ACHN (cell line): ENCODE data around the gene CNTNAP2.
"Not testable (repeated sequence)": the region's sequence is repeated elsewhere in the genome, so short reads cannot be mapped to it uniquely, and the experiment has no call there.

Experiments
- DNase-seq: peaks from one replicate; pipeline ENCODE4 v3.0.0-alpha.2; 2015
- in situ Hi-C: cut with HindIII; loops from 2 replicates; pipeline ENCODE4 v1.10.0; 2017; ENCODE audit warnings: low sequenced_read_pairs, low pct_ligation_motif_present, low pct_unique_long_range_greater_than_20kb

Gene CNTNAP2

DNA sequence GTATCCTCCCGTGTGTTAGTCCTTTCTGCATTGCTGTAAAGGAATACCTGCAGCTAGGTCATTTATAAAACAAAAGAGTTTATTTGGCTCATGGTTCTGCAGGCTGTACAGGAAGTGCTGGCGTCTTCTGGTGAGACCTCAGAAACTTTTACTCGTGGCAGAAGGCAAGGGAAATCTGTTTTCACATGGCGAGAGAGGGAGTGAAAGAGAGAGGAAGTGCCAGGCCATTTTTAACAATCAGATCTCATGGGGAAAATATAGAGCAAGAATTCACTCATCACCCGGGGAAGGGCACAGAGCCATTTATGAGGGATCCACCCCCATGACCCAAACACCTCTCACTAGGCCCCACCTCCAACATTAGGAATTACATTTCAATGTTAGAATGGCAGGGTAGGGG, 952.2 kb downstream of the CNTNAP2 start:
- DNase-seq = no peak
- in situ Hi-C loops = no loop called here

GRCh38 chr7:147069771-147070170, 953.2 kb downstream of the CNTNAP2 start:
- in situ Hi-C loops = no loop called here

DNA sequence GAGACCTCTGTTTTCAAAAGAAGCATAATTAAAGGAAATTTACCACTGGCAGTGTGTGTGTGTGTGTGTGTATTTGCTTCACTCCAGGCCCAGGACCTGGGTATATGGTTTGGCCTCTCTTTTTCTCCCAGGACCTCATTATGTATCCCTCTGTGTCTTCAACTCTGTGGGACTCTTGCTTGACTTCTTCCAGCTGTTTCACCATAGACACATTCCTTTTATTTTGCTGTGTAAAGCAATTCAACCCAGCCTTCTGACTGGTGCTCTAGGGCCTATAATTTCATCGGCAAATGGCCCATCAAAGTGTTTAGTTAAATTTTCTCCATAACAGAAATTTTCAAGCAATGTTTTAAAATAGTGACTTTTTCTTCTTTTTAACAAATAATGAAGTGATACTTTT, 954.3 kb downstream of the CNTNAP2 start:
- no peak for DNase-seq
- in situ Hi-C loops = no loop called here

More at GRCh38 chr7:147069771-147070170, 953.2 kb downstream of the CNTNAP2 start:
- no peak for DNase-seq

- DNase-seq = peak; percentile 52
- in situ Hi-C loops = no loop called here
Measured at GRCh38 chr7:147071536-147071935, 954.9 kb downstream of the CNTNAP2 start.

DNA sequence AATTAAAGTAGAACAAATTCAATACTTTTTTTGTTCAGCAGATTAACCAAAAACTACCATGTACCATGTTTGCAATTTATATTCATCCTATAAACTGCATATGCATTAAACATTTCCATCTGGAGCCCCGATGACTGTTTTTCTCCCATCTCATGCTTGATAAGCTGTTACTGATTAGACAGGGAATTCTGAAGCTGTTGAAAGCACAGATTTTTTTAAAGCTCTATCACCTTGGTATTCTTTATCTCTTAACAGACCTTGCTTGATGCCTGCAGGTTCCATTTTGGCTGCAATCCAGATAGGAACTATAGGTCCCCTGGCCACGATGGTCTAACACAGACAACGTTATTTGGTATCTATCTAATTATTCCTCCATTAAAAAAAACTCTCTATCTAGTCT, 961.7 kb downstream of the CNTNAP2 start:
- DNase-seq = no peak
- in situ Hi-C loops = no loop called here

- no peak for DNase-seq
- in situ Hi-C loops = no loop called here
Measured at GRCh38 chr7:147079083-147079482, 962.5 kb downstream of the CNTNAP2 start.

DNA sequence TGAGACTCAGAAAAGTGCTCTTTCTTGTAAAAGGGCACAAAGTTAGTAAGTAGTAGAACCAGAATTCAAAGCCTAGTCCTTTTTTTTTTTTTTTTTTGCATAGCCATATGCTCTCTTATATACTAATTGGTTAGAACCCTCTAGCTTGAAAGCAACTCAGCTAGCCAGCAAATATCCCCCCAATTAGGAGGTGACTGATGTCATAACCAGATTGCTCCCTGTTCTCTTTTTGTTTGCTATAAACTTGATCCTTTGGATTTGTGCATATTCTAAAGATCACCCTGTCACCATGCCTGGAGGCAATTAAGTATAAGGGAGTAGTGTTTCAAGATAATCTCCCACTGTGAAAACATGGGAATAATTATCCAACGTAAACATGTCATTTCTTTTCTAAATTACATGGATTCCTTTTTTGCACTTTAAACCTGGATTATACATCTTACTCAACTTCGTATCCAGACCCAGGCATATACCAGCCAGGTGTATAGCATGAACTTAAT, 963.4 kb downstream of the CNTNAP2 start:
- no peak for DNase-seq
- in situ Hi-C loops = no loop called here

- no peak for DNase-seq
- in situ Hi-C loops = no loop called here
Measured at GRCh38 chr7:147081117-147081516, 964.5 kb downstream of the CNTNAP2 start.

- DNase-seq = no peak
- in situ Hi-C loops = no loop called here
Measured at GRCh38 chr7:147089051-147089461, 972.5 kb downstream of the CNTNAP2 start.

DNA sequence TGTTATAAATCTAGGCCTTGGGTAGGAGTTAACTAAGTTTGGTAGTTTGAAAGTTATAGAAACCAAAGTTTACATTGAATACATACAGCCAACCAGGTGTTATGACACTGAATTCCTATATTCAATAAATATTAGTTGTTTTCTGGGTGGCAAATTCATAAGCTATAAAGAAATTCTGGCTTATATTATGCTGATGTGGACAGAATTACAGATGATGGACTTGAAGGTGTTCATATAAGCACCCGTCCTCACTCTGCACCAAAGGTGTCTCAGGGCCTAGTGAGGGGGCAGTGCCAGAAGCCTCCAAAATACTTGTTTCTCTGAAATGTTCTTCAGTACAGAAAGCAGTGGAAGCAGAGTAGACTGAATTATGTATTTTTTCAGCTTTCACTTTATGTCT, 973.0 kb downstream of the CNTNAP2 start:
- DNase-seq = no peak
- in situ Hi-C loops = no loop called here

- no peak for DNase-seq
- in situ Hi-C loops = no loop called here
Measured at GRCh38 chr7:147096629-147097028, 980.0 kb downstream of the CNTNAP2 start.

- DNase-seq = no peak
- in situ Hi-C loops = no loop called here
Measured at GRCh38 chr7:147103224-147103623, 986.6 kb downstream of the CNTNAP2 start.

DNA sequence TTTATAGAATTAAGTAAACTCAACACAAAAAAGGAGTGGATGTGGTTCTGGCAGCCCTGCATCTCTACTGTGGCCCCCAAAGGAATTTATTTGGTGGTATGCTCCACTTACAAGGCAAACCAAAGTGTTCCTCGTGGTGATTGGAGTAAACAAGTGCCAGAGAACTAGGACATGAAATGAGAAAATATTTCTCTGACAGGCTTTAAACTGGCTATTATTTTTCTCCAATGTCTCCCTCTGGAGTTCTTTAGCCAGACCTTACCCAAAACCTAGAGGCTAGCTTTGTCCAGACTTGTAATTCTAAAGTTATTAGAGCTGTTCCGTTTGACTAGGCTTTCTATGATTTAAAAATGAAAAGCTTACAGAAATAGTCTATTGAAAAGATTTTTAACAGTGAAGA, 990.1 kb downstream of the CNTNAP2 start:
- in situ Hi-C loops = no loop called here
- no peak for DNase-seq

DNA sequence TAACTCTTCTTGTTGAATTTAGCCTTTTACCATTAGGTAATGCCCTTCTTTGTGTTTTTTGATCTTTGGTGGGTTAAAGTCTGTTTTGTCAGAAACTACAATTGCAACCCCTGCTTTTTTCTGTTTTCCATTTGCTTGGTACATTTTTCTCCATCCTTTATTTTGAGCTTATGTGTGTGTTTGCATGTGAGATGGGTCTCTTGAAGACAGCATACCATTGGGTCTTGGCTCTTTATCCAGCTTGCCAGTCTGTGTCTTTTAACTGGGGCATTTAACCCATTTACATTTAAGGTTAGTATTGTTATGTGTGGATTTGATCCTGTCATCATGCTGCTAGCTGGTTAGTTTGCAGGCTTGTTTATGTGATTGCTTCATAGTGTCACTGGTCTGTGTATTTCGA, 997.9 kb downstream of the CNTNAP2 start:
- in situ Hi-C loops, DNase-seq: not testable (repeated sequence)

DNA sequence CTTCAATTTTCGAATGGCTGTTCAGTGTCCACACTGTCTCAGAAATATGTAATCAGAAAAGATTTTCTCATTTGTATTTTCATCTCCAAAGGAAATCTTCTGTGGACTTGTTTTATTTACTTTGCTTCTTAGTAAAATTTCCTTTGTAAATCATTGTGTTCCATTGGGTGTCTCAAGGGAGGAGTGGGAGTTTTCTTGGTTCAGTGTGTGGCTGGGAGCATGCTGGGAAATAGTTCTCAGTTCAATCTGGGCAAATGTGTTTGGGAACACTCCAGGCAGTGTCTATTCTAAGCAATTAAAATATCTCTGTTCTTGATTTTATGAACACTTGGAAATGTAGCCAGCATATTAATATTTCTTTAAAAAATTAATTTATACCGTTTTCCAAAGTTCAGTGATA, 1019.8 kb downstream of the CNTNAP2 start:
- in situ Hi-C loops = no loop called here
- DNase-seq = no peak

DNA sequence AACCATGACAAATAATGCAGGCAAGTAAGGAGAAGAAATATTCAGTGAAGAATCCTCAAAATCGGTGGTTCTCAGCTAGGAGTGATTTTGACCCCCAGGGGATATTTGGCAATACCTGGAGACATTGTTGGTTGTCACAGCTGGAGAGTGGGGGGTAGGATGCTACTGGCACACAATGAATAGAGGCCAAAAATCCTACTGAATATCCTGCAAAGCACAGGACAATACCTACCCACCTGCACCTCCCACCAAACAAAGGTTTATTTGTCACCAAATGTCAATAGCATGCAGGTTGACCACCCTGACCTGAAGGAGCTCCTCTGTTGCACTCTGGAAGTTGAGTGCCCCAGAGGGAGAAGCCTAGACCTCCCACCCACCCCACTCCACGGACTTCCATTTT, 1028.6 kb downstream of the CNTNAP2 start:
- no peak for DNase-seq
- in situ Hi-C loops = no loop called here

GRCh38 chr7:147146169-147146568, 1029.6 kb downstream of the CNTNAP2 start:
- in situ Hi-C loops = no loop called here

GRCh38 chr7:147151661-147152060, 1035.1 kb downstream of the CNTNAP2 start:
- DNase-seq = no peak
- in situ Hi-C loops = no loop called here

More at GRCh38 chr7:147146169-147146568, 1029.6 kb downstream of the CNTNAP2 start:
- DNase-seq = no peak

GRCh38 chr7:147153571-147153970, 1037.0 kb downstream of the CNTNAP2 start:
- in situ Hi-C loops = no loop called here
- no peak for DNase-seq

- in situ Hi-C loops = no loop called here
- no peak for DNase-seq
Measured at GRCh38 chr7:147161405-147161804, 1044.8 kb downstream of the CNTNAP2 start.
